IMR-90 (cell line): ENCODE results near the gene ASAP2.

Experiments used
- BHLHE40 ChIP-seq: fragments of 150-350 bp; IDR thresholded peaks from 2 replicates; pipeline ENCODE4 v1.6.1; 2016; ENCODE audit warnings: mild to moderate bottlenecking, low read depth, low read length
- CTCF ChIP-seq: conservative IDR thresholded peaks from 2 replicates; pipeline ENCODE4 v1.5.1; 2012; ENCODE audit warnings: mild to moderate bottlenecking, low read depth, low read length, improper control_type of control experiment
- ELK1 ChIP-seq: fragments of 150-350 bp; IDR thresholded peaks from 2 replicates; pipeline ENCODE4 v1.6.1; 2016; ENCODE audit warnings: low read depth, mild to moderate bottlenecking, low read length, moderate library complexity, borderline replicate concordance
- MAFK ChIP-seq: IDR thresholded peaks from 2 replicates; pipeline ENCODE4 v1.6.1; 2012; ENCODE audit warnings: low read depth, low read length, improper control_type of control experiment
- MXI1 ChIP-seq: IDR thresholded peaks from 2 replicates; pipeline ENCODE4 v1.6.1; 2012; ENCODE audit warnings: low read depth, mild to moderate bottlenecking, low read length, moderate library complexity, borderline replicate concordance
- POLR2A ChIP-seq: IDR thresholded peaks from 2 replicates; pipeline ENCODE4 v1.6.1; 2012; ENCODE audit warnings: mild to moderate bottlenecking, low read depth, low read length
- RAD21 ChIP-seq: IDR thresholded peaks from 2 replicates; pipeline ENCODE4 v1.6.1; 2012; ENCODE audit warnings: low read length, improper control_type of control experiment
- RCOR1 ChIP-seq: IDR thresholded peaks from 2 replicates; pipeline ENCODE4 v1.6.1; 2012; ENCODE audit warnings: mild to moderate bottlenecking, low read length, improper control_type of control experiment; ENCODE audit not compliant: insufficient replicate concordance
- SMC3 ChIP-seq: fragments of 150-350 bp; IDR thresholded peaks from 2 replicates; pipeline ENCODE4 v1.6.1; 2016; ENCODE audit warnings: low read depth, mild to moderate bottlenecking, antibody characterized with exemption, low read length, moderate library complexity
- USF2 ChIP-seq: fragments of 150-350 bp; IDR thresholded peaks from 2 replicates; pipeline ENCODE4 v1.6.1; 2017; ENCODE audit warnings: mild to moderate bottlenecking, antibody characterized with exemption, low read length, low read depth

- TF ChIP-seq CTCF (no peak), ELK1 (no peak), SMC3 (no peak), POLR2A (no peak), BHLHE40 (no peak), RCOR1 (no peak), USF2 (no peak), RAD21 (no peak), MAFK (no peak), MXI1 (no peak)
Observed at GRCh38 chr2:9165625-9166024, 41.0 kb upstream of the ASAP2 start.
